HepG2 (cell line): ENCODE measurements around the gene TAF1D. TPM values are rescaled to one million over a fixed set of nuclear protein-coding genes. Genes with fewer than 3 reads are reported as not detected.
A peak's percentile ranks its signal among the peaks of the same experiment; 100 is the strongest.

ENCODE experiments used
- ATAC-seq: fragments of 200-7000 bp; cut with Tn5 transposase; 3 replicates; pipeline ENCODE4 v1.9.1; 2020; ENCODE audit warnings: mild to moderate bottlenecking, moderate library complexity
- BruUV-seq: library from RNA; stranded (reverse); fragments of 400-500 nt; replicated peaks from 2 replicates; lab custom pipeline; 2021; lab: Mats Ljungman, UMichigan
- CTCF ChIA-PET: fragments of 300-600 bp; formaldehyde crosslinking; extraction: SDS; loops from one replicate; lab custom pipeline; 2021; ENCODE audit warnings: low total read pairs, inconsistent platforms, low intra/inter-chr PET ratio; lab: Yijun Ruan, JAX
- POLR2A ChIA-PET: fragments of 350-600 bp; sonication (Branson Sonifier 250); formaldehyde crosslinking; loops from one replicate; lab custom pipeline; 2020; ENCODE audit warnings: antibody characterized with exemption, inconsistent platforms; lab: Yijun Ruan, JAX
- DNase-seq: peaks from one replicate; pipeline ENCODE4 v3.0.0-alpha.2; 2015; ENCODE audit warnings: low spot score
- FAIRE-seq: peaks from 3 replicates; lab custom pipeline; 2011; peaks lifted over from hg19 to GRCh38; lab: Jason Lieb, UNC
- H2AFZ ChIP-seq: one replicate; pipeline ENCODE4 v1.6.1; 2011; ENCODE audit warnings: low read length, inconsistent platforms
- H3K27ac ChIP-seq: fragments of 300-600 bp; 3 replicates; pipeline ENCODE4 v1.8.0; 2011; ENCODE audit warnings: mixed run types, mild to moderate bottlenecking, mixed read lengths, low read length, inconsistent platforms; ENCODE audit not compliant: insufficient read depth; ENCODE audit errors: extremely low read length
- H3K27me3 ChIP-seq, 2 experiments: fragments of 200-600 bp in 1 of 2; 2 replicates in 1 of 2; 3 replicates in 1 of 2; pipeline versions ENCODE4 v1.6.0 to v1.8.0; 2011; ENCODE audit warnings: low read length in 2 of 2, mild to moderate bottlenecking in 2 of 2, moderate library complexity in 2 of 2, inconsistent platforms in 1 of 2; ENCODE audit not compliant: insufficient read depth in 2 of 2, control insufficient read depth in 1 of 2
- H3K36me3 ChIP-seq, 2 experiments: fragments of 200-600 bp in 1 of 2; replicated peaks in 1 of 2; 2 replicates in 1 of 2; 3 replicates in 1 of 2; pipeline versions ENCODE4 v1.5.1 to v1.8.0; 2011; ENCODE audit warnings: low read length in 2 of 2, inconsistent platforms in 1 of 2; ENCODE audit not compliant: insufficient read depth in 2 of 2, control insufficient read depth in 1 of 2
- H3K4me1 ChIP-seq: 2 replicates; pipeline ENCODE4 v1.5.1; 2012; ENCODE audit warnings: low read length, inconsistent platforms; ENCODE audit not compliant: insufficient read depth
- H3K4me2 ChIP-seq: 2 replicates; pipeline ENCODE4 v1.6.0; 2011; ENCODE audit warnings: low read depth, low read length, inconsistent platforms
- H3K4me3 ChIP-seq, 3 experiments: fragments of 200-600 bp in 1 of 3; sonication (generic), shearing (Covaris generic) in 1 of 3; replicated peaks in 1 of 3; 2 replicates each; pipeline ENCODE4 v1.5.1; 2011 to 2016; ENCODE audit warnings: low read length in 3 of 3, inconsistent platforms in 2 of 3, low read depth in 2 of 3, mild to moderate bottlenecking in 2 of 3, control low read depth in 1 of 3, mixed read lengths in 1 of 3; ENCODE audit not compliant: insufficient read depth in 1 of 3
- H3K79me2 ChIP-seq: one replicate; pipeline ENCODE4 v1.6.1; 2011; ENCODE audit warnings: low read length, inconsistent platforms; ENCODE audit not compliant: insufficient read depth
- H3K9ac ChIP-seq: 2 replicates; pipeline ENCODE4 v1.6.0; 2011; ENCODE audit warnings: mild to moderate bottlenecking, low read depth, low read length, inconsistent platforms; ENCODE audit not compliant: insufficient read depth
- H3K9me3 ChIP-seq: 2 replicates; pipeline ENCODE4 v1.5.1; 2012; ENCODE audit warnings: mild to moderate bottlenecking, low read length
- H4K20me1 ChIP-seq: 2 replicates; pipeline ENCODE4 v1.6.0; 2011; ENCODE audit warnings: inconsistent platforms, mild to moderate bottlenecking, low read length, moderate library complexity; ENCODE audit not compliant: insufficient read depth
- BORCS8-MEF2B ChIP-seq: sonication (generic); formaldehyde crosslinking; IDR thresholded peaks from 2 replicates; pipeline ENCODE4 v1.8.0; 2022; ENCODE audit warnings: mild to moderate bottlenecking, missing genetic modification reagents
- CEBPB ChIP-seq: IDR thresholded peaks from 2 replicates; pipeline ENCODE4 v1.6.1; 2011; ENCODE audit warnings: low read depth, low read length, improper control_type of control experiment, borderline replicate concordance
- MAF1 ChIP-seq: sonication (generic); formaldehyde crosslinking; IDR thresholded peaks from 2 replicates; pipeline ENCODE4 v1.5.0; 2020; ENCODE audit warnings: missing genetic modification reagents, borderline replicate concordance
- MBD4 ChIP-seq: IDR thresholded peaks from 2 replicates; pipeline ENCODE4 v1.6.1; 2012; ENCODE audit warnings: low read length, inconsistent platforms, borderline replicate concordance
- MED1 ChIP-seq: sonication (generic); formaldehyde crosslinking; IDR thresholded peaks from 2 replicates; pipeline ENCODE4 v1.4.0; 2020; ENCODE audit warnings: missing genetic modification reagents
- MXI1 ChIP-seq: IDR thresholded peaks from 3 replicates; pipeline ENCODE4 v1.6.1; 2012; ENCODE audit warnings: low read depth, low read length, inconsistent platforms, borderline replicate concordance
- NR2F1 ChIP-seq, 2 experiments: fragments of 450-650 bp in 1 of 2; formaldehyde crosslinking in 1 of 2; IDR thresholded peaks; 2 replicates each; pipeline versions ENCODE4 v1.5.0 to v1.6.1; 2016 to 2020; ENCODE audit warnings: mild to moderate bottlenecking in 1 of 2, missing compliant biosample characterization in 1 of 2, missing genetic modification reagents in 1 of 2, moderate library complexity in 1 of 2
- SIN3A ChIP-seq: IDR thresholded peaks from 2 replicates; pipeline ENCODE4 v1.6.1; 2011; ENCODE audit warnings: low read depth, mild to moderate bottlenecking, control low read depth, low read length, borderline replicate concordance
- SMAD9 ChIP-seq: sonication (generic); formaldehyde crosslinking; IDR thresholded peaks from 2 replicates; pipeline ENCODE4 v1.5.1; 2020; ENCODE audit warnings: mild to moderate bottlenecking, missing genetic modification reagents
- SOX13 ChIP-seq, 3 experiments: fragments of 450-650 bp in 1 of 3; sonication (generic) in 1 of 3; formaldehyde crosslinking in 1 of 3; IDR thresholded peaks in 2 of 3; conservative IDR thresholded peaks in 1 of 3; 2 replicates each; pipeline versions ENCODE4 v1.5.0 to v1.6.1; 2016 to 2020; ENCODE audit warnings: antibody characterized with exemption in 1 of 3, mild to moderate bottlenecking in 1 of 3, missing compliant biosample characterization in 1 of 3, missing genetic modification reagents in 1 of 3, moderate library complexity in 1 of 3
- USF2 ChIP-seq, 2 experiments: sonication (generic) in 1 of 2; formaldehyde crosslinking in 1 of 2; IDR thresholded peaks; 2 replicates each; pipeline versions ENCODE4 v1.5.1 to v1.6.1; 2011 to 2020; ENCODE audit warnings: borderline replicate concordance in 1 of 2, low read depth in 1 of 2, low read length in 1 of 2, mild to moderate bottlenecking in 1 of 2, missing genetic modification reagents in 1 of 2, moderate library complexity in 1 of 2
- ZC3H4 ChIP-seq: sonication (generic); formaldehyde crosslinking; IDR thresholded peaks from 2 replicates; pipeline ENCODE4 v1.4.0; 2020; ENCODE audit warnings: missing genetic modification reagents, borderline replicate concordance
- ZFP37 ChIP-seq: sonication (generic); formaldehyde crosslinking; IDR thresholded peaks from 2 replicates; pipeline ENCODE4 v1.4.0; 2020; ENCODE audit warnings: missing genetic modification reagents, borderline replicate concordance
- ZNF292 ChIP-seq: sonication (generic); formaldehyde crosslinking; IDR thresholded peaks from 2 replicates; pipeline ENCODE4 v1.8.1; 2022; ENCODE audit warnings: mild to moderate bottlenecking, low read depth, missing genetic modification reagents, borderline replicate concordance
- ZNF547 ChIP-seq: sonication (generic); formaldehyde crosslinking; IDR thresholded peaks from 2 replicates; pipeline ENCODE4 v1.5.1; 2020; ENCODE audit warnings: mild to moderate bottlenecking, missing genetic modification reagents
- ZNF660 ChIP-seq: sonication (generic); formaldehyde crosslinking; IDR thresholded peaks from 2 replicates; pipeline ENCODE4 v1.5.1; 2020; ENCODE audit warnings: mild to moderate bottlenecking, low read depth, missing genetic modification reagents, borderline replicate concordance
- ZSCAN21 ChIP-seq: sonication (generic); formaldehyde crosslinking; IDR thresholded peaks from 2 replicates; pipeline ENCODE4 v1.8.0; 2022; ENCODE audit warnings: mild to moderate bottlenecking, missing genetic modification reagents, moderate library complexity, borderline replicate concordance
- WGBS: methylation state at CpG from one replicate; pipeline ENCODE4 v1.1.6; 2017; ENCODE audit warnings: low lambda C conversion rate; 5-methylcytosine and 5-hydroxymethylcytosine counted together
- in situ Hi-C: cut with HindIII; loops from 2 replicates; pipeline ENCODE4 v1.10.0; 2017; ENCODE audit warnings: low pct_unique_long_range_greater_than_20kb; ENCODE audit not compliant: extremely low pct_ligation_motif_present
- intact Hi-C: fragments of 100-400 bp; cut with micrococcal nuclease; formaldehyde crosslinking; loops from one replicate; pipeline ENCODE4 v1.10.0; 2022; ENCODE audit not compliant: unreplicated experiment
- polyA plus RNA-seq, 8 experiments: library from polyadenylated mRNA; depleted of rRNA in 3 of 8; stranded (reverse) in 7 of 8; unstranded in 1 of 8; fragments of >200 nt; fragmentation: Illumina TruSeq in 4 of 8; extraction: Trizol in 4 of 8; gene quantifications; 2 replicates each; pipeline versions ENCODE4 v1.2.1 to v1.2.3, GENCODE V29; 2011 to 2016; ENCODE audit warnings: low read depth in 4 of 8, missing spikeins in 1 of 8, mixed read lengths in 1 of 8; ENCODE audit not compliant: insufficient read depth in 1 of 8
- total RNA-seq, 5 experiments: library from RNA; depleted of rRNA; stranded (reverse); fragments of >200 nt; fragmentation: Illumina TruSeq; extraction: Trizol; gene quantifications; 2 replicates each; pipeline ENCODE4 v1.2.3, GENCODE V29; 2016; ENCODE audit warnings: low read depth in 1 of 5
- TF ChIP-seq, protein P1 (sequence below): IDR thresholded peaks from 2 replicates; pipeline ENCODE4 v1.6.1; 2012; ENCODE audit warnings: inconsistent platforms
- TF ChIP-seq, protein P2 (sequence below): sonication (generic); formaldehyde crosslinking; IDR thresholded peaks from 2 replicates; pipeline ENCODE4 v1.8.0; 2022; ENCODE audit warnings: mild to moderate bottlenecking, missing genetic modification reagents, moderate library complexity

The TAF1D gene
- total and polyA plus RNA-seq, 2 of the 13 experiments (the other 11 are each of a cell fraction or from before 2014, with no cell fraction given) = 132 to 207 TPM

DNA sequence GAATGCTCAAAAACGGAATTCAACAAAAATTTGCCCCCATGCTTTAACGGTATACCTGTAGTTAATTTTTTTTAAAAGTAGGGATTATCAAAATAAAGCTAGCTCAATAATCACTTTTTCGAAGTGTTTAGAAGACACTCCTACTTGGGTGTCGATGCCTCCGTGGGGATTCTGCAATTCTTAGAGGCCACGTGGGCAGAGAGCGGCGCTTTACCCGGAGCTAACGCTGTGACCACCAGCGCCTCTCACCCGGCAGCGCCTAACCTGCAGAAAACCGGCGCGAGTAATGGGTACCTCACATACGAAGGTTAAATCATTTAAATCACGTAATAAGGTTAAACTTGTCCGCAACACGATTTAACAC lies 583 bp downstream of the TAF1D start:
- peaks cover 7 to 34% of the 10 kb centered on the region in 2 experiments; a peak in 4 of 5 replicates for H3K36me3 ChIP-seq
- peak overlapping the region; percentile 93 for H3K4me2 ChIP-seq
- H3K9me3 ChIP-seq = no peaks in the 10 kb centered on the region
- in situ Hi-C loops = loop anchor here (5.0 kb wide), 1 partner anchor 42 kb away; the partner anchor contains the start of gene MED17
- H3K4me3 ChIP-seq = peak overlapping the region; percentile 79 to 90 (median 85)
- peaks cover 0 to 2% of the 10 kb centered on the region in 2 experiments; a peak in 2 of 5 replicates for H3K27me3 ChIP-seq
- H4K20me1 ChIP-seq = peaks cover 44% of the 10 kb centered on the region
- TSS peak; percentile 69 for BruUV-seq
- H3K9ac ChIP-seq = peak overlapping the region; percentile 100
- peak overlapping the region; percentile 100 for H3K27ac ChIP-seq
- intact Hi-C loops = no loop called here
- peaks cover 57% of the 10 kb centered on the region for H3K4me1 ChIP-seq
- WGBS = under 1% methylated on average over 15 of the region's 20 CpGs
- peaks cover 87% of the 10 kb centered on the region for H3K79me2 ChIP-seq
- ATAC-seq = peak; percentile 41
- FAIRE-seq = no peak
- no peak overlapping the region for H2AFZ ChIP-seq
- peak; percentile 60 for DNase-seq
- CTCF ChIA-PET = no interaction called here
- POLR2A ChIA-PET = interaction anchor here (0.9 to 5.4 kb wide), 23 partner anchors 10 to 254 kb away, joined by 3 to 114 read pairs (median 5); partner anchors contain the start of genes CEP295 and MED17
- 0 out of 2 replicates have a peak, but pooled peaks have one; percentile 9 for TF ChIP-seq ZNF547
- TF ChIP-seq CEBPB = peak; percentile 40; the same call in 1 of the 2 replicates
- TF ChIP-seq ZFP37 (CRISPR knock-in tag) = no peak
- TF ChIP-seq USF2 (IDR thresholded peaks at IDR 0.05; ENCODE audit: low read depth, low read length) = no peak
- peak; percentile 68; the same call in 1 of the 2 replicates for TF ChIP-seq USF2 (CRISPR knock-in tag; IDR thresholded peaks at IDR 0.05; ENCODE audit: borderline replicate concordance)
- TF ChIP-seq, protein P1, sequence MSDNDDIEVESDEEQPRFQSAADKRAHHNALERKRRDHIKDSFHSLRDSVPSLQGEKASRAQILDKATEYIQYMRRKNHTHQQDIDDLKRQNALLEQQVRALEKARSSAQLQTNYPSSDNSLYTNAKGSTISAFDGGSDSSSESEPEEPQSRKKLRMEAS = peak; percentile 86
- TF ChIP-seq SIN3A = peak; percentile 54; the same call in 1 of the 2 replicates
- TF ChIP-seq SMAD9 = 0 out of 2 replicates have a peak, but pooled peaks have one; percentile 37
- TF ChIP-seq MBD4 = 0 out of 2 replicates have a peak, but pooled peaks have one; percentile 66
- TF ChIP-seq NR2F1 (CRISPR knock-in tag; IDR thresholded peaks at IDR 0.05) = 0 out of 4 replicates have a peak, but pooled peaks of 1 of the 2 experiments have one; percentile 3
- no peak for TF ChIP-seq ZNF292 (CRISPR knock-in tag)
- TF ChIP-seq, protein P2, sequence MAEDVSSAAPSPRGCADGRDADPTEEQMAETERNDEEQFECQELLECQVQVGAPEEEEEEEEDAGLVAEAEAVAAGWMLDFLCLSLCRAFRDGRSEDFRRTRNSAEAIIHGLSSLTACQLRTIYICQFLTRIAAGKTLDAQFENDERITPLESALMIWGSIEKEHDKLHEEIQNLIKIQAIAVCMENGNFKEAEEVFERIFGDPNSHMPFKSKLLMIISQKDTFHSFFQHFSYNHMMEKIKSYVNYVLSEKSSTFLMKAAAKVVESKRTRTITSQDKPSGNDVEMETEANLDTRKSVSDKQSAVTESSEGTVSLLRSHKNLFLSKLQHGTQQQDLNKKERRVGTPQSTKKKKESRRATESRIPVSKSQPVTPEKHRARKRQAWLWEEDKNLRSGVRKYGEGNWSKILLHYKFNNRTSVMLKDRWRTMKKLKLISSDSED (CRISPR knock-in tag) = no peak
- peak; percentile 51; the same call in 1 of the 2 replicates for TF ChIP-seq ZC3H4 (CRISPR knock-in tag)
- 0 out of 2 replicates have a peak, but pooled peaks have one; percentile 4 for TF ChIP-seq BORCS8-MEF2B (CRISPR knock-in tag)
- no peak for TF ChIP-seq MAF1 (CRISPR knock-in tag)
- no peak for TF ChIP-seq ZNF660 (CRISPR knock-in tag)
- no peak for TF ChIP-seq MED1 (CRISPR knock-in tag)
- TF ChIP-seq SOX13 (IDR thresholded peaks at IDR 0.05) = no peak
- TF ChIP-seq SOX13 (CRISPR knock-in tag; conservative IDR thresholded peaks at IDR 0.05 in 1 of 2, IDR thresholded peaks at IDR 0.05 in 1 of 2) = 0 out of 4 replicates have a peak, but pooled peaks of 1 of the 2 experiments have one; percentile 39
- TF ChIP-seq ZSCAN21 (CRISPR knock-in tag) = no peak
- peak; percentile 88; the same call in 1 of the 3 replicates for TF ChIP-seq MXI1
